GM18520 (cell line): ENCODE results near the gene ARSB.
A peak's percentile ranks its signal among the peaks of the same experiment; 100 is the strongest.

Source experiments
- ATAC-seq: cut with Tn5 transposase; IDR thresholded peaks from one replicate; pipeline ENCODE4 v1.9.1; 2021; ENCODE audit not compliant: unreplicated experiment

Gene ARSB

DNA sequence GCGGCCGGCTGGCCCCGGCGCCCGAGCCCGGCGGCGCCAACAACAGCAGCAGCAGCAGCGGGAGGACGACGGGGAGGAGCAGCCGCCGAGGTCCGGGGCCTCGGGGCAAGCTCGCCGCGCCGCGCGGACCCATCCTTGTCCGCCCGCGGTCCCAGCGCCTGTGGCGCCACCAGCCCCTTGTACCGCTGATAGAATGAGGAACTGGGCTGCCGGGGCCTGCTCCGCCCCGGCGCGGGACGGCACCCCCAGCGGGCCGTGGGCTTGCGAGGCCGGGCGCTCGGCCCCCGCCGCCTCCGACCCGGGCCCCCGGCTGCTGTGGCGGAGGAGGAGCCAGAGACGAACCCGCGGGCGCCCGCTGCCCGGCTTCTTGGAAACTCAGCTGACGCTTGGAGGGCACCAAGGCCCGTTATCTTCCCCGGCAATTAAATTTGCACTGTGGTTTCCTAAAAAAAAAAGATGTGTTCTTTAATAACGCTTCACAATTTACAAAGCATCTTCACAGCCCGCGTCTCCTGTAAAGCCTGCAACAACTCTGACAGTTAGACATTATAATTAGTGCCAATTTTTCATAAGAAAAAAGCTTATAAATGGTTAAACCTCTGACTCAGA lies at the start of gene ARSB:
Gene ARSB, minus strand, starts transcription at position 195 of the 609 bp plus-strand sequence. Its CDS starts 62 bp downstream, at position 133.
- ATAC-seq = peak; percentile 29

DNA sequence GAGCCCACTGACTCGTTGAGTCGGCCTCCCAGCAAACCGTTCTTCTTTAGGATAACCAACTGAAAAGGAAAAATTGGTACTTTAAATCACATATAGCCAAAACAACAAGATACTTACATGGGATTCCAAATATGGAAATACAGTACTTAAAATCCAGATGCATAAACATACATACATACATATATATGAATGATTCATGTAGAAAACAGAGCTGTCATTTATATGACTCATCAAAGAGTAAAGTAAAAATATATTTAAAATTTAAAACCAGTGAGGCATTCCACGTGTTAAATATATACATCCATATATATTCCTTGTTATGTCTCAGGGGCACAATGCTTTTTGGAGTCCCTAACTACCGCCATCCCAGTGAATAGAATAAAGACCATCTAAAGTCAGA lies 47.7 kb upstream of the ARSB start:
- ATAC-seq = no peak

DNA sequence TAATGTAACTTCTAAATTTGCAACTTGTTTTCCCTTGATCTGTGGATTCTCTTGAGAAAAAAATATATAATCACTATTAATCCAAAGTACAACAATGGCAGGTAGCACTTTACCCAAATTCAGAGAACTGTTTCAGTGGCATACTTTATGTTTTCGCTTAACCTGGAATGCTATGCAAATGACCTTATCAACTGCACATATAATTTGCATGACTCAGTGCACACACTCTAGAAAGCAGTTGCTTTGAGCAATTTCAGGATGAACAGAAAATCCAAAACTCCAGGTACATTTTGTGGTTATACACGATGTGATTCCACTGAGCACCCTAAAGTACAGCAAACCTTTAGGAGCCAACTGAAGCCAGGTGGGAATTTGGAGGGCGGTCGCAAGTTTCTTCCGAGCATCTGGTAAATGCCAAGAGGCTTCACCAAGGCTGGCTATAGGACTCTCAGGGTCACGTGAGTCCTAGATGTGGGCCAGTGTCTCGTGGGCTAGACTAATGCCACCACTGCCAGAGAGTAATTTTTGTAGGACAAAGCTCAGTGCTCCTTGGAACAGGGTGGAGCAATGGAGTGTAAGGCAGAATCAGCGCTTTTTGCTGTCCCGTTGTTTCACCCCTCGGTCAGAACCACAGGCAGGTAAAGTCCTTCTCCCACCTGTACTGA lies 47.1 kb upstream of the ARSB start:
- ATAC-seq = no peak

DNA sequence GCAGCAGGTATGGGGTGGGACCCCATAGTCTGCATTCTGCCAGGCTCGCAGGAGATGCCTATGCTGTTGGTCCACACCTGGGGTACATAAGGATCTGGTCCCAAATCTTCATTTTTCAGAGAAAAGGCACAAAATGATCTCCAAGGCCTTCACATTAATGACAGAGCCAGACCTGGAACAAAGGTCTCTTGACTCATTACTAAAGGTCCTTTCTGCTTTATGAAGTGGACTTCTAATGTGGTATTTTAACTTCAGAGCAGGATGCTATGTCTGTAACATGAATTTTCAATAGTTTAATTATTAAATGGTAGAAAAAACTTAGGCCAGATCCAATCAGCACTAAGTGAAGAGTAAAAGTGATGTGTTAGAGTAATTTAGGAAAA lies 46.4 kb upstream of the ARSB start:
- ATAC-seq = no peak

DNA sequence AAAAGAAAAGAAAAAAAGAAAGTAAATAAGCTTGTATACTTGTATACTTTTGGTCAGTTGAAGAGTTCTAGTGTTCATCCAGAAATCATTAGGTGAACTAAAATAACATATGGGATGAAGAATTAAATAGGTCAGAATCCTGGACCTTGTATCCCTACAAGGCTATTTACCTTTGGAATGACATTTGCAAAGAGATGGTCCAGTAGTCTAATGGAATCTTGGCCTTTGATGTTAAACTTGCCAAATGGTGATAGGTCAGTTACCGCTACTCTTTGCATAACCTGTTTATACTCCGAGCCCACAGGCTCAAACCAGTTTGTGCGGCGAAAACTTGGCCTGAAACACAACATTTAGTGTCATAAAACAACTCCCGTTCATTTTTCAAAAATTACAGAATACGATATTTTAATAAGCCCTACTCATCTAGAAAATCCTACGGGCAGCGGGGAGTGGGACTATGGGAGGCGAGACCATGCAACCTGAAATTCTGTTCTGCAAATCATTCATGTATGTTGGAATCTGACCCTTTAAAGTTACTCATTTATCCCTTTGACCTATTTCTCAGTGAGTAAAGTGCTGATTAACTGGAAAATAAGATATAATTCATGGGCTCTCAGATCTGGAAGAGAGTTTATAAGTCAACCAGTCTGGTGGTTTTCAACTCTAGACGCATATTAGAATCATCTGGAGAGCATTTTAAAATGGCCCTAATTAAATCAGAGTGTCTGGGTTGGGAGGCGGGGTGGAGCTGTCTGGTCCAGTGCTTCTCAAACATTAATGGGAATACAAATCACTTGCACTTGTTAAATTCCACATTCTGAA lies 45.8 kb upstream of the ARSB start:
- no peak for ATAC-seq

DNA sequence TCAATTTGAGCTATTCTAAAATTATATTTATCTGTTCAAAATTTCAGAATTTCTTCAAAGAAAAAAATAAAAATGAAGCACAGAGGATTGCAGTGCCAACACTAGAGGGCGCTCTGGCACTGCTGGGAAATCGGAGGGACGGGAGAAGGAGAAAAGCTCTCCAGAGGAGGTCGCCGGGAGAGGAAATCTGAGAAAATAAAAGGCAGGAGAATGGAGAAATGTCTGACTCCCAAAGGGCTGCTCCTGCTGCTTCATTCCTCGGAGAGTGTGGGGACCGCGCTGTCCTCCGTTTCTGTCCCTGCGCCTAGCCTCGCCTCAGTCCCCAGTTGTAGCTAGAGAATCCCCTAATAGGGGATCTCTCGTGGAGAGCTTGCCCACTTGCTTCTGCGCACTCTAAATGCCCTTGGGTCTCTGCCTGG lies 40.0 kb upstream of the ARSB start:
- ATAC-seq = no peak

DNA sequence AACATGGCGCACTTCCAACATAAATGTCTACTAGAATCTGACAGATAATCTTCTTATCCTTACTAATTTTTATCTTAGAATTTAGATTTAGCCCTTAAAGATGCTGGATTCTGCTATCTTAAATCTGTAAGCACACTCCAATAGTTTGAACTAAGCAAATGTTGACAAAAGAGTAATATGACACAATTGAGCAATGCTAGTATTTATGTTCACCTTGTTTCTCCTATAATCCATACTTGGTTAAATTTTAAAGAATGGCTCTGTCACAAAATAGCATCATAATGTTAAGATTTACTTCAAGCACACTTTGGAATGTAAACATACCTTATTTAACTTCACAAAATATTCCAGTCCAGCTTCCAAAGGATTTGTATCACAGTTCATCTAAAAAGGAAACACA lies 38.8 kb upstream of the ARSB start:
- ATAC-seq = no peak

DNA sequence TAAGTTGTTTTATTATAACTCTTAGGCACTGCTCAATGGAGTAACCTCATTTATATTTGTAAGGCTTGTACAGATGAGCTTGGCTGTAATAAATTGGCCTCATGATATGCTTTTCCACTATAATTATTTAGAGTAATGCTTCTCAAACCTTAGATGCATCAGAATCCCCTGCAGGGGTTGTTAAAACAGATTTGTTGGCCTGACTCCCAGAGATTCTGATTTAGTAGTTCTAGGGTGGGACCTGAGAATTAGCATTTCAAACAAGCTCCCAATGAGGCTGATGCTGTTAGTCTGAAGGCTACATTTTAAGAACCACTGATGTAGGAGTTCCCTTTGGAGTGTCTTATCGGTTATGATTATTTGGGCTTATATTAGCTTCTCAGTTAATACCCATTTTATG lies 38.2 kb upstream of the ARSB start:
- ATAC-seq = no peak

DNA sequence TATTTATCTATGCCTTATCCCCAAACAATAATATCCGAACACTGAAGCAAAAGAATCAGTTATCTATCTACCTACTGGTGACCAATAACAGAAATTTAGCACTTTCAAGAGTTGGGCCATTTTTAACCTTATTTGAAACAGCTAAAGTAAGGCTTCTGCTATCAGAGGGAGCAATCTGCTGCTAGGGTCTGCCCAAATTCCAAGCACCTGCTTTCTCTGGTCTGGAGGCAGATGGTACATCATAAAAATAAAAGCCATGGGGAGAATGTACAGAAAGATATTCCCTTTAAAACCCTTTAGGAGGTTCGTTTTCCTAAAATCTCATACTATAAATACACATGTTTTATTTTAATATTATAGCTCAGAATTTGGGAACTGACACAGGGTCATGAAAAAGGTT lies 37.7 kb upstream of the ARSB start:
- ATAC-seq = no peak

DNA sequence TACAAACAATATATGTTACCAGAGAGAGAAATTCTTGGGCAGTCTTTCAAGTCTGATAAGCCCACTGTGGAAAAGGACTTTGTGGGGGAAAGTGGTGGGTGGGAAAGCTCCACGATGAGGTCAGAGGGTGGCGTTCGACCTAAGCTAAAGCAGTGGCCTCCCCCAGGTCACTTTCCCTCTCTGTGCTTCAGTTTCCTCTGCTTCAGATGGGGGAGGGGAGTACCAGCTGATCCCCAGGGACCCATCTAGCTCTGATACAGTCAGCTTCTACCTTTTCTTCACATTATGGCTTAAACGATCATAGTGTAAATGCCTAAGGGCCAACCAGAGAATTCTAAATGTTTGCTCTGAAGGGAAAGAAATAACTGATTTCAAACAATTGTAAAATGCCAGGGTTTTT lies 36.6 kb upstream of the ARSB start:
- ATAC-seq = no peak

DNA sequence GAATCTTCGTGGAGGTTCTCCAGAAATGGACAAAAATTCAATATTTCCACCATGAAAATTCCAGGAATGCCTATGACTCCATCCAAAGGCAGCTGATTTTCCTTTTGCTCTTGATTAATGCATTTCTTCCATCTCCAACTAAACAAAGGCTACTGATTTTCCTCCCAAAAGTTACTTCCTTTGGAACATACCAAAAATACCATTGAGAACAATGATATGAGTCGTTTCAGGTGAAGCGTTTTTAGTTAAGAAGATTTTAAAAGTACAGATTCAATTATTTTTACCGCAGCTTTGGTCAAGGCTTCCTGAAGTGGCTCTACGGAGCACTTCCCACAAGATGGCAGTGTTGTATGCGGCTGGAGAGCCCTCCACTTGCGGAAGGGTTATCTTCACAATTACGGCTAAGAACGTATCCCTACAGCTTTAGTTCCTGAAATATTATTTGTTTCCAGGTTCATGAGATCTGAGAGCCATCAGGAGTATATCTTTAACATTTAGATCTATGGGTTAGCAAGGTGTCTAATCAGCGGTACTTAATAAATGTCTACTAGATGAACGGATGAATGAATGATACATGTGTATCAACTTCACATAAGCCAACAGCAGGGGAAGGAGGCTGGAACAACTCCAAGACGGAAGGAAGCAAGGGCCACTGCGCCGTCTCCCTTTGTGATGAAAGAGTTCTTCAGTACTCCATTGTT lies 35.9 kb upstream of the ARSB start:
- ATAC-seq = no peak

DNA sequence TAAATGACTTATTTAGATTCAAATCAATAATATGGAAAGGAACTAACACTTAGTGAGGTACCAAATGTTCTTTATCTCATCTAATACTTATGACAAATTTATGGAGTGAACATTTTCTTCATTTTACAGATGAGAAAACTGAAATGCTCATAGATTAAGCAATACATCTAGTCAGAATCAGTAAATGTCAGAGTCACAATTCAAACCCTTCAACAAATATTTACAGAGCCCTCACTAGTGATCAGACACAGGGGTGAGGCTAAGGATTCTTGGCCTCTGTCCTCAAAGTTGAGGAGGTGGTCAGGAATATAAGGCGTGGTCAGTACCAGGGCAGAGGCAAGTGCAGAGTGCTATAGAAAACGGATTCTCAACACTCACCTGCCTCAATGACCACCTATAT lies 29.5 kb upstream of the ARSB start:
- no peak for ATAC-seq

DNA sequence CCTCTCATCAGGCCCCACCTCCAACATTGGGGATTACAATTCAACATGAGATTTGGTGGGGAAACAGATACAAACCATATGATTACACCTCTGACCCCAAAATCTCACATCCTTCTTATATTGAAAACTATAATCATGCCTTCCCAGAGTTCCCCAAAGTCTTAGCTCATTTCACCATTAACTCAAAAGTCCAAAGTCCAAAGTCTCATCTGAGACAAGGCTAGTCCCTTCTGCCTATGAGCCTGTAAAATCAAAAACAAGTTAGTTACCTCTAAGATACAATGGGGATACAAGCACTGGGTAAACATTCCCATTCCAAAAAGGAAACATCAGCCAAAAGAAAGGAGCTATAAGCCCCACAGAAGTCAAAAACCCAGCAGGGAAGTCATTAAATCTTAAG lies 26.8 kb upstream of the ARSB start:
- no peak for ATAC-seq

DNA sequence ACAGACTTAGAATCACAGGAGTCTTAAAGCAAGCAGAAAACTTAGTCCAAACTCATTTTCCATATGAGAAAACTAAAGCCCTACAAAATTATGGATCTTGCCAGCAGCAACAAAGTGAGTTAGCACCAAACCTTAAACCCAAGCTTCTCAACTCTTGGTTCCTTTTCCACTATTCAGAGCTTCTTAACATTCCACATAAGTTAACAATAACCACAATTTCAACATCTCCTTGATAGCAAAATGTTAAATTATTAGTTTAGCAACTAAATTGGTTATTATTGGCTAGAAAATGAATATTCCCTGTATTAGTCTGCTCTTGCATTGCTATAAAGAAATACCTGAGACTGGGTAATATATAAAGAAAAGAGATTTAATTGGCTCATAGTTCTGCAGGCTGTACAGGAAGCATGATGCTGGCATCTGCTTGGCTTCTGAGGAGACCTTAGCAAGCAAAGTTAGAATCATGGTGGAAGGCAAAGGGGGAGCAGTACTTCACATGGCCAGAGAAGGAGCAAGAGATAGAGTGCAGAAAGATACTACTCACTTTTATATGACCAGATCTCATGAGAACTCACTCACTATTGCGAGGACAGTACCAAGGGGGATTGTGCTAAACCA lies 26.2 kb upstream of the ARSB start:
- ATAC-seq = no peak

DNA sequence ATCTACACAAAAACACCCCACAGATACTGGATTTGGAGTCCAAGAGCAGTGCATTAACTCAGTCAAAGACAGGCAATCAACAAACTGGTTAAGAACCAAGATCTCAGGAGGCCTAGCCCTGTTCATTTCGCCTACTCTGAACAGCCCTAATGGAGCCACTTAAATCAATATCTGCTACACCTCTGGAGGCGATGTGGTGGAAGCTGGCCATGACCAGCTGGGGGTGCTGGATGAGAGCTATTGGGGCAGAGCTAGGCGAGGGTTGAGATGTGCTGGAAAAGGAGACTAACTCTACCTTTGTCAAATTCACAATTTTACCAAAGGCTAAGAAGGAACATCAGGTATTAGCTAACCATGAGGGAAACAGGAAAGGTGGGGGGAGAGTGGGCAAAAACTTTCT lies 23.3 kb upstream of the ARSB start:
- no peak for ATAC-seq

DNA sequence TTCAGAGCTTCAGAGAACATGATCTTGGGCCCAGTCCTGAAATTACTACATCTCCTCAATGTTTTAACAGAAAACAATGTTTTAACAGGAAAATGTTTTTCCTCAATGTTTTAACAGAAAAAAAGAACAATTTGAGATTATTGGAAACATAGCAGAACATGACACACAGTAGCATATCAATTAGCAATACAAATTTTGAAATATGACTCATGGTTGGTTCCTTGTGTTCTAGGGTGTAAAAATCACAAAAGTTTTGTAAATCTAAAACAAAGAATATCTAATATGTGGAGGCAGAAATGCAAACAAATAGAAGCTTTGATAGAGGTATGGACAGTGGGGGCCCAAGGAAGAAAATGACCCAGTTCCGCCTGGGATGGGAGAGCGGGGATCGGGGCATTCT lies 22.8 kb upstream of the ARSB start:
- no peak for ATAC-seq

DNA sequence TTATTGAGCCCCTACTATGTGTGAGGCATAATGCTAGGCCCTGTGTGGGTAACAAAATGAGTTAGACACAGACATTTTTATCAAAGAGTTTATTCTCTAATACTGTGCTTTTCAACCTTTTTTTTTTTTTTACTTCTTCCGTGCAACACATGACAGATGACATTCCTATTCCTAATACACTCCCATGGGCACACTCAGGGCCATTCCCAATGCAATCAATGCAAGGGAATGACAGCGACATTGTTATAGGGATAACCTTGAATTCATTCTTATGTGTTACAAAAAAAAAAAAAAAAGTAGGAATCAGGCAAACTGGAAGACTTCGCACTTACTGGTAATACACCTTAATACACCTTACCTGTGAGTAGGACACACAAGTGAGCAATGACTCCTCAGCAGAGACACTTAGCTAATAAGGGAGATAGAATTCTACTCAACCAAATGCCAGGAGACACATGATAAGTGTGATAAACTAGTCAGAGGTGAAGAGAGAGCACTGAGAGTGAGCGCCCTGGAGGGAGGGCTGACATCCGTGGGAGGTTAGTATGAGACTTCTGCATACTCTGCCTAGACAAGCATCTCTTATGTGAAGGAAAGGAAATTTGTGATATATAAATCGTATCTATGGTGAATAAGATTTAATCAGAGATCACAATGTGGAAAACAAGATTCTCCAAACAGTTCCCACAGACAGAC lies 21.0 kb upstream of the ARSB start:
- ATAC-seq = no peak

DNA sequence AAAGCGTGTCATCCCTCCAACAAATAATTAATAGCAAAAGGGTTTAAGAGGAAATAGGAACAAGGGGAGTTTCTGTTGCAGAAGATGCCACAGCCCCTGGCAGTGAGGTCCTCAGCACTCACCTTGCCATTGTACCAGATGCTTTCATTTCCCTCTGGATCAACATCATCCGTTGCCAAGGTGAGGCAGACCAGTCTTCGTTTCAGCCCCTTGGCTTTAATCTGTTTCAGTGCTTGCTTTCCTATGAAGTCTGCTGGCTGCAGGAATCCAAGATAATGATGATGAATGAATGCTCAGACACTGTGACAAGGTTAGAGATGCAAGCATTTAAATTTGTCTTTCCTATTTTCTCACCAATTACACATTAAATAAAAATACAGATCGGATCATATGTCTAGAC lies 20.0 kb upstream of the ARSB start:
- ATAC-seq = no peak

DNA sequence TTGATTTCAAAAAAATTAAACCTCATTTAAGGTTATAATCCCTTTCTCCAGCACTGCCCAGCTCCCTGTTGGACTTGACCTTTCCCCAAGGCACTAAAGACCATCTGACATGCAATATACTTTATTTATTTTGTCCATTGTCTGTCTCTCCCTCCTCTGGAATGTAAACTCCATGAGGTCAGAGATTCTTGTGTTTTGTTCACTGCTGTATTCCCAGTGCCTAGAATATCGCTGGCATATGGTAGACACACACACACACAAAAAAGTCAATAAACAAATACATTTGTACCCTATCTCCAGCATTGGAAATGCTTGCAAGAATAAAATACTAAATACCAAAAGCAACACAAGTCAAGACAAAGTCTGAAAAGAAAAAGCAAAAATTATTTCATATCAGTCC lies 17.3 kb upstream of the ARSB start:
- ATAC-seq = no peak

DNA sequence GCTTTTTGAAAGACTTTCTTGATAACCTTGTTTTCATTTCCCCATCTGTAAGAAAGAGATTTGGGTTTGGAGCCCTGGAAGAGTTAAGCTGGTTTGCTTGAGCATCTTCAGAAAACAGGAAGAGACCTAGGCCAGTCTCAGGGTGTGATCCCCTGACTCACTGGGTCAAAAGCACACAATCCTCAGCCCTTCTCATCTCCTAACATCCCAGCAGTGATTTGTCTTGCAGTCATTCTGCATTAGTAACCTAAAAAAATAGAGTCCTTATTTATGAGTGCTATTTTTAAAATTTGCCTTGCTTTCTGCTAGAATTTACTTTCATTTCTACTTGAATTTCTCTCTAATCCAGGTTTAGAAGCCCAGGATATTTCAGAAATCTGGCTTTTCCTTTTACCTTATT lies 16.4 kb upstream of the ARSB start:
- ATAC-seq = no peak

DNA sequence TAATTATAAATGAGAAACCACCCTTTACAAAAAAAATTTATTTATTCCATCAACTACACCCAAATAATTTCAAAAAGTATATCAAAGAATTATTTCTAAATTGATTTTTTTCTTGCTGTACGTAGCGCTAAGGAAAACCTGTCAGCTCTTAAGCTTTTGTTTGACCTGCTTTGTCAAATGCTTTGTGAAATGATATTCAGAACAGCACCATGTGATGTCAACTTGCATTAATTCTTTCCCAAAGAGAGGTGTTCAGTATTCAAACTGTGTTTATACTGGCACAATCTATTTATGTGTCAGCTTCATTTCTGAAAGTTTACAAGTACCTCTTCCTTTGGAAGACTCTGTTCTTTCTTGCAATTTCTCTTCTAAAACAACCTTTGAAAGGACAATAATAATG lies 12.0 kb upstream of the ARSB start:
- no peak for ATAC-seq
